Measurements from ENCODE around the gene PBRM1.
"Not testable (repeated sequence)": the region's sequence is repeated elsewhere in the genome, so short reads cannot be mapped to it uniquely, and the experiment has no call there.

The PBRM1 gene

DNA sequence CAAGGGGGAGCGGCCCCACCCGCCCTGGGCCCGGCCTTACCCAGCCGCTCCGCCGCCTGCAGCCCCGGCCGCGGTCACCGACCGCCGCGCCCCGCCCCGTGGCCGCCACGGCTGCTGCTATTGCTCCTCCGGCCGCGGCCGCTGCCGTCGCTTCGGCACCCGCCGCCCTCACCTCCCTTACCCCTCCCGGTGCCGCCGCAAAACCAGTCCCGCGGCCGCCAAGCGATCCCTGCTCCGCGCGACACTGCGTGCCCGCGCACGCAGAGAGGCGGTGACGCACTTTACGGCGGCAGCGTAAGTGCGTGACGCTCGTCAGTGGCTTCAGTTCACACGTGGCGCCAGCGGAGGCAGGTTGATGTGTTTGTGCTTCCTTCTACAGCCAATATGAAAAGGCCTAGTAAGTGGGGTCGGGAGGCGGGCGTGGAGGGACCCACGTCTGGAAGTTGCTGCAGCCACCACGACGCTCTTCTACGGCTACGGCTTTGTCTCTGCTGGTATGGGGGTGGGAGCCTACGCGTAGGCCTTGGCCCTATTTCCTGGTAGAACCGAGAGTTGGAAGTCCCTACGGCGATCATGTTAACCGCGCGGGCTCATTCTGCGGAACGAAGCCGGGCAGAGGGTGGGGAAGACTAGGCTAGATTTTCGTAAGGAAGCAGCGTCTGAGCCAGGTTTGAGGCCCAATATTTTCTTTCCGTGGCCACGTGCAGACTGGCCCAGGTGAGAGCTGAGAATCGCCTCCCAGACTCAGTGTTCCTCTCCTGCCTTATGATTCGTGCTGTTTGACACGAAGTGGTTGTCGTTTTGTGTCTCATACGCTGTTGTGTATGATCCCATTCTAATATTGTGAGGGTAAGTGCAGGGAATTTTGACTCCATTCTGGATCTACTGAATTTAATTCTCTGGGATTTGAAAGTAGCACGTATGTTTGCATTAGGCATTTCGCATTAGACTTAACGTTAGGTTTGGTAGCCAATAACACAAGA lies at the start of gene PBRM1, which contains the start of gene GNL3:
PBRM1 (minus strand) TSS at position 205 of the 983 bp plus-strand sequence.
GNL3 (plus strand) TSS at position 324 of the 983 bp plus-strand sequence; CDS start at position 385, 61 bp downstream.
- peak; percentile 94 for DNase-seq

DNA sequence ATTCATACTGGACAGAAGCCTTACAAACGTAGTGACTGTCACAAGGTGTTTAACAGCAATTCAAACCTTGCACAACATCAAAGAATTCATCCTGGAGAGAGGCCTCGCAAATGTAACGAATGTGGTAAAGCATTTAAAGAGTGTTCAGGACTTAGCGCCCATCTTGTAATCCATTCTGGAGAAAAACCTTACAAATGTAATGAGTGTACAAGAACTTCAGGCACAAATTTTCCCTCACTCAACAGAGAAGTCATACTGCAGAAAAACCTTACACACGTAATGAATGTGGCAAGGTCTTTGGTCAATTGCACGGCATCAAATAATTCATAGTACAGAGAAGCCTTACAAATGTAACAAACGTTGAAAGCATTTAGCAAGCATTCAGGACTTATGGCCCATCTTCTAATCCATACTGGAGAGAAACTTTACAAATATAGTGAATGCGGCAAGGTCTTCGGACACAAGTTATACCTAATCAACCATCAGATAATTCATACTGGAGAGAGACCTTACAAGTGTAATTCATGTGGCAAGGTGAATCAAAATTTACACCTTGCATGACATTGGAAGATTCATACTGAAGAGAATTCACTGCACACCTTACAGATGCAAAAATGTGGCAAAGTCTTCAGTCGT lies 47.7 kb upstream of the PBRM1 start:
- DNase-seq, result no peak

DNA sequence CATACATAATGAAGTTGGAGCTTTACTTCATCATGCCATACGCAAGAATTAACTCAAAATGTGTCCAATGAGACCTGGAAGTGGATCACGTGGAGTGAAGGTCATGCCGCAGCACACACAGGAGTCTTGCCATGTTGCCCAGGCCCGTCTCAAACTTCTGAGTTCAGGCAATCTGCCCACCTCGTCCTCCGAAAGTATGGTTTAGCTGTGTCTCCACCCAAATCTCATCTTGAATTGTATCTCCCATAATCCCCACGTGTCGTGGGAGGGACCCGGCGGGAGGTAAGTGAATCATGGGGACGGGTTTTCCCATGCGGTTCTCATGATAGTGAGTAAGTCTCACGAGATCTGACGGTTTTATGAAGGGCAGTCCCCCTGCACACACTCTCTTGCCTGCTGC lies 45.9 kb upstream of the PBRM1 start:
- no peak for DNase-seq

DNA sequence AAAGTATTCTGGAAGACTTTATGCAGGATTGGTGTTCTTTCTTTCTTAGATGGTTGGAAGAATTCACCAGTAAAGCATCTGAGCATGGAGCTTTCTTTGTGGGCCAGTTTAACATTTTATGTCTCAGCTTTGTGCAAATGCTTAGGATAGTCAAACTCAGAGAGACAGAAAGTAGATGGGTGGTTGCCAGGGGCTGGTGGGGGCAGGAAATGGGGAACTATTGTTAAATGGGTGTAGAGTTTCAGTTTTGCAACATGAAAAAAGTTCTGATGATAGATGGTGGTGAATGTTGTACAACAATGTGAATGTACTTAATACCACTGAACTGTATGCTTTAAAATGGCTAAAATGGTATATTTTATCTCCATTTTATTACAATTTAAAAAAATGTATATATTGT lies 45.0 kb upstream of the PBRM1 start:
- no peak for DNase-seq

DNA sequence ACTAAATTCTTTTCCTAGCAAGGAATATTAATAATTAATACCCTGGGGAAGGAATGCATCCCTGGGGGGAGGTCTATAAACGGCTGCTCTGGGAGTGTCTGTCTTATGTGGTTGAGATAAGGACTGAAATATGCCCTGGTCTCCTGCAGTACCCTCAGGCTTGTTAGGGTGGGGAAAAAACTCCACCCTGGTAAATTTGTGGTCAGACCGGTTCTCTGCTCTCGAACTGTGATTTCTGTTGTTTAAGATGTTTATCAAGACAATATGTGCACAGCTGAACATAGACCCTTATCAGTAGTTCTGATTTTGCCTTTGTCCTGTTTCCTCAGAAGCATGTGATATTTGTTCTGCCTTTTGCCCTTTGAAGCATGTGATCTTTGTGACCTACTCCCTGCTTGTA lies 43.0 kb upstream of the PBRM1 start:
- DNase-seq, result not testable (repeated sequence)

DNA sequence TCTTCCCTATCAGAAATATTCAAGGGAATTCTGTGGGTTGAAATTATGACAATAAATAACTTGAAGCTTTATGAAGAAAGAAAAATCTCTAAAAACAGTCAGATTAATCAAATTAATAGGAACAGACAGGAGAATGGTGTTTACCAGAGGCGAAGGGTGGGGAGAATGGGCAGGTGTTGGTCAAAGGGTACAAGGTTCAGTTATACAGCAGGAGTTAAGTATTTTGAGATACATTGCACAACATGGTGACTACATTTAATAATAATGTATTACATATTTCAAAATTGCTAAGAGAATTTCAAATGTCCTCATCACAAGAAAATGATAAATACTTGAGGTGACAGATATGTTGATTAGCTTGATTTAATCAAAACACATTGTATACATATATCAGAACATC lies 38.8 kb upstream of the PBRM1 start:
- no peak for DNase-seq

DNA sequence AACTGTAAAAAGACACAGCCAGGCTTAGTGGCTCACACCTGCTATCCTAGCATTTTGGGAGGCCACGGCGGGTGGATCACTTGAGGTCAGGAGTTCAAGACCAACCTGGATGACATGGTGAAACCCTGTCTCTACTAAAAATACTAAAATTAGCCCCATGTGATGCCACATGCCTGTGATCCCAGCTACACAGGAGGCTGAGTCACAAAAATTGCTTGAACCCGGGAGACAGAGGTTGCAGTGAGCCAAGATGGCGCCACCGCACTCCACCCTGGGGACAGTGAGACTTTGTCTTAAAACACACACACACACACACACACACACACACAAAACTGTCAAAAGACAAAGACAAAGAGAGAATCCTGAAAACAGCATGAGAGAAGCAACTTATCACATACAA lies 38.2 kb upstream of the PBRM1 start:
- DNase-seq, result no peak

DNA sequence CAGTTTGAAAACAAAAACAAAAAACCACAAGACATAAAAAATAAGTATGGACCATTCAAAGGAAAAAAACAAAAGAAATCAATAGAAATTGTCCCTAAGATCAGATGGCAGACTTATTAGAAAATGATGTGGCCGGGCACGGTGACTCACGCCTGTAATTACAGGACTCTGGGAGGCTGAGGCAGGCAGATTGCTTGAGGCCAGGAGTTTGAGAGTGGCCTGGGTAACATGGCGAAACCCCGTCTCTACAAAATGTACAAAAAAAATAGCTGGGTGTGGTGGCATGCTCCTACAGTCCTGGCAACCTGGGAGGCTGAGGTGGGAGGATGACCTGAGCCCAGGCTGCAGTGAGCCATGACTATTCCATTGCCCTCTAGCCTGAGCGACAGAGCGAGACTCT lies 36.8 kb upstream of the PBRM1 start:
- peak; percentile 10 for DNase-seq

DNA sequence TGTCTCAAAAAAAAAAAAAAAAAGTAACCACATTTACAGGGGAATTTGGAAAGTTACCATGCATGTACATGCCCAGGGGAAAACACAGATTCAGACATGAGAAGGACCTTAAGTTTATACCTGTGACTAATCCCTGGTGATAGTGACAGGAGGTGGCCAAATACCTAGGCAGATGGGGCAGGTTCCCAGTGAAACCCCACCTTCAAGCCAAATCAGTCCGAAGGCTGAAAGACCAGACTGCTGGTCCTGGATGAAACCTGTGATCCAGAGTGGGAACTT lies 36.0 kb upstream of the PBRM1 start:
- DNase-seq, result no peak

DNA sequence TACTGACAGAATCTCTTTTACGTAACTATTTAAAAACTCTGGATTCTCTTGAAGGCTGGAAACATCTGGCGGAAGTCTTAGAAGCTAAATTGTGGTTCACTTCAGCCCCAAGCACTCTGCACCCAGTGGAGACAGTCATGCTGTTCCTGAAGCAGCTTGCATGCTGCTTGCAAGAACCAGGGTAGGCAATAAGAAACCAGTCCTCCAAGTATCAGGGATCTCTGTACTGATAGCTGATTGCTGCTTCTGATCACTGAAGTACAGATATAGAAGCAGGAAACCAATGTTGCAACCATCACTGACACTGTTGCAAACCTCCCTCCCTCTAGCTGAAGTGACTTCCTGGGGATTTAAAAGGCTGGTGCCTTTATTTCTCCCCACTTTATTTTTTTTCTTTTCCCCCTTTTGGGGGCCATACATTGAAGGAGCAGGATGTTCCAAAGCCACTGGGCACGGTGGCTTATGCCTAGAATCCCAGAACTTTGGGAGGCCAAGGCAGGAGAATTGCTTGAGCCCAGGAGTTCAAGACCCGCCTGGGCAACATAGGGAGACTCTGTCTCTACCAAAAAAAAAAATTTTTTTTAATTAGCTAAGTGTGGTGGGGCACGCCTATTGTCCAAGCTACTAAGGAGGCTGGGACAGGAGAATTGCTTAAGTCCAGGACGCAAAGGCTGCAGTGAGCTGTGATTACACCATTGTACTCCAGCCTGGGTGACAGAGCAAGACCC lies 35.5 kb upstream of the PBRM1 start:
- no peak for DNase-seq

DNA sequence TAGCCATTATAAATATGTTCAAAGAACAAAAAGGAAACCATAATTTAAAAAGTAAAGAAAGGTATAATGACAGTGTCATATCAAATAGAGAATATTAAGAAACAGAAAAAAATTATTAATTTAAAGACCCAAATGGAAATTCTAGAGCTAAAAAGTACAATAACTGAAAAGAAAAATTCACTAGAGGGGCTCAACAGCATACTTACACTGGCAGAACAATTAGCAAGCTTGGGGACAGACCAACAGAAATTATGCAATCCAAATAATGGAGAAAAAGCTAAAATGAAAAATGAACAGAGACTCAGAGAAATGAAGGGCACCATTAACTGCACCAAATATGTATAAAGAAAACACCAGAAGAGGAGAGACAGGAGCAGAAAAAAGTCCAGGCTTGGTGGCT lies 33.9 kb upstream of the PBRM1 start:
- DNase-seq, result no peak

DNA sequence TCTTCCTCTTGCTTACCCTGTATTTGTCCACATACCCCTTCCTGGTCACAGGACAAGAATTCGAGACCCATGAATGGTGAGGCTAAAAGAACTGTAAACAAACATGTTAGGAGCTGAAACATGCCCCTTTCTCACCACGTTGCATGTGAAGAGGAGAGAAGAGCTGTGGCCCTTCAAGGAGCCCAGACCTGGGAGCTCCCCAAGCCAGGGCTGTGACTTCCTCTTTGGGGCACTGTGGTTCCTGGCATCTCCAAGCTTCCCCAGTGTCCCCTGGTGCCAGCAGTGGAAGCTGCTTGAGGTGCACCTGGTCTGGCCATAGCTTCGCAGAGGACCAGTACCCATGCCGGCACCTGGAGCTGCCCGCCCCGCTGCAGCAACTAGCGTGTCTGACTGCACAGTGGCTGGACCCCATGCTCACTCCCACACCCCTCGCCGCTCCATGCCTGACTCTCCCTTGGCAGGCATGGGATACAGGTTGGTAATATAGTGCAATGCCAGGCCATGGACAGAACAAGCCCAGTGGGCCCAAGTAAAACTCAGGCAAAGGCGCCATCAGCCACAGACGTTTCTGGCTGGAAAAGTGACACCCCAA lies 30.1 kb upstream of the PBRM1 start:
- no peak for DNase-seq

DNA sequence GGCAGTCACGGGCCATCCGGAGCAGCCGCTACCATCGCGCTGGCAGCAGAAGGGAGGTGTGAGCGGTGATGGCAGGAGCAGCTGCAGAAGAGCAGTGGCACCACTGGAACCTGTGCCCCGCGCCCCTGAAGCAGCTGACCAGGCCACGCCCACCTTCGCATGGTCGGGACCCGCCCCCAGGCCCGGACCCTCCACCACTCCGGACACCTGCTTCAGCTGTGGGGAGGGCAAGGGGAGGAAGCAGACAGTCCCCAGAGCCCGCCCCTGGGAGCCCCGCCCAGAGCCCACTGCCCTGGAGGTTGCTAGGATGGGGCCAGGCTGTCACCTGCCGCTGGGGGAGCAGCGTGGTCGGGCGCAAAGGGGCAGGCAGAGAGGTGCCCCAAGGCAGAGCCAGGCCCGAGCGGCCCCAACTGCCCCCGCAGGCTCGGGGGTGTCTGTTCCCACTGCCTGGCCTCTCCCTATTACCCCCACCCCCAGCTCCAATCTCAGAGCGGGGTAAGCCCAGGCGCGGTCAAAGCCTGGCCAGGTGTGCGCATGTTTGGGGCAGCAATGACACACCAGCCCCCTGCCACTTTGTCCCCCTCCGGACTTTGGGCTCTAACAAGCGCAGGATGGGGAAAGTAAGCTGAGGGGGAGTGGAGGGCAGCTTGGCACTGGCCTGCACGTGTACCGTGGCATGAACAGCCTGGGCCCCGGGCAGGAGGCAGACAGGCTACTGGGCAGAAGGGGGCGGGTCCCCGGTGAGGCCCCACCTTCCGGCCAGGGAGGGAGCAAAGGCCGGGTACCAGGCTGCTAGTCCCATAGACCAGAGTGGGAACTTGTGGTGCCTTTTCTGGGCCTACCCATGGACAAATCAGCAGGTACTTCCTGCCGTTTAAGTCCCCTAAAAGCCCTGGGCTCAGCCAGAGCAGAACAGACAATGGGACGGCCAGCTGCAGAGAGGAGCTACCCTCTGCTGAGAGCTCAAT lies 28.9 kb upstream of the PBRM1 start:
- DNase-seq, result no peak

DNA sequence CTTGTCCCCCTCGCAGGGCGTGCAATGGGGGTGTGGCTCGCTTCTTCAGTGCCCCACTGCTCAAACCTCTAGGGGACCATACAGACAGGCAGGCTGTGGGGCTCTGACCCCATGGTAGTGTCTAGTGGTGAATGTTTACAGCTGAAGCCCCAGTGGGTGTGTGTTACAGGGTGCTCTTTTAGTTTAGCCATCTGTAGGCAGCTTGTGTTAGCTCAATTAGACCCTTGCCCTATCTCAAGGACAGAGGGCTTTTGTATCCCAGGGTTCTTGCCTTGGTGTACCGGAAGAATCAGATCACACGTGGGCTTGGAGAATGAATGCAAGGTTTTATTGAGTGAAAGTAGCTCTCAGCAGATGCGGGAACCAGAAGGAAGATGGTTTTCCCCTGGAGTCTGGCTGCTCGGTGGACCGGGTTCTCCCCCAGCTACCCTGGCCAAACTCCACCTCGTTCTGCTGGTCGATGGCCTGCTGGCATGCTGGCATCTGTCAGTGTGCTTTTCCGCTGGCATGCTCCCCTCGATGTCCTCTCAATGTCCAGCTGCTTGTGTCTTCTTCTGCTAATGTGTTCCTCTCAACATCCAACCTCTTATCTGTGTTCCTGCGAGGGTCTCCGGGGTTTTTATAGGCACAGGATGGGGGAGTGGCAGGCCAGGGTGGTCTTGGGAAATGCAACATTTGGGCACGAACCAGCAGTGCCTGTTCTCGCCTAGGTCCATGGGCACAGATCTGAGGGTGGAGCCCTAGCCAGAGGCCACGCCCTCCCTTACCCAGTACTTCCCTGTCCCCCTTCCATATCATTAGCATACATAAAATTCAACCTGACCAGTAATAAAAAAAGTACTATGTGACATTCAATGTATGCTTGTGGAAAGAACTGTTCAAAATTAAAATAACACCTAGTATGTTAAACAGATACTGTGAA lies 26.8 kb upstream of the PBRM1 start:
- DNase-seq, result no peak

DNA sequence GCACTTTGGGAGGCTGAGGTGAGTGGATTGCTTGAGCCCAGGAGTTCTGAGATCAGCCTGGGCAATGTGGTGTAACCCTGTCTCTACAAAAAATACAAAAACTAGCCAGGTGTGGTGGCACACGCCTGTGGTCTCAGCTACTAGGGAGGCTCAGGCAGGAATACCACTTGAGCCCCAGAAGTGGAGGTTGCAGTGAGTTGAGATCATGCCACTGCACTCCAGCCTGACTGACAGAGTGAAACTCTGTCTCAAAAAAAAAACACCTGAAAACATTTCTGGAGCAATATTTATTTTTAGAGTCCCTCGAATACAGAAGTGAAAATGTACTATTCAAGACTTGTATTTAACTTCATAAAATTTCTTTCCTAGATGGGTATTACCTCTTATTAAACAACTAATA lies 24.8 kb upstream of the PBRM1 start:
- DNase-seq, result no peak

DNA sequence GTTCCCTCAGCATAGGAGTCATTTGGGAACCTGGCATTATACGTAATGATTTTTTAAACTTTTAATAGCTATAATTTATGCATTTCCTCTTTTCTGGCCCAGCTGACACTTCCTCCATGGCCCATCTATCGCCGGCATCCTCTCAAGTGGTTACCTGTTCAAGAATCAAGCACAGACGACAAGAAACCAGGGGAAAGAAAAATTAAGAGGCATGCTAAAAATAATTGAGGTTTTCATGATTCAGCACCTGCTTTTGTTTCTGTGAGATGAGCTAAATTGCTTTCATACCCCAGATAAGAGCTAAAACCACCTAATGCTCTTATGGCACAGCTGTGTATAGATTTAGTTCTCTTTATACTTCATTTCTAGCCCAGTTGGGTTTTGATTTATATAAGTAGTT lies 21.9 kb upstream of the PBRM1 start:
- no peak for DNase-seq

DNA sequence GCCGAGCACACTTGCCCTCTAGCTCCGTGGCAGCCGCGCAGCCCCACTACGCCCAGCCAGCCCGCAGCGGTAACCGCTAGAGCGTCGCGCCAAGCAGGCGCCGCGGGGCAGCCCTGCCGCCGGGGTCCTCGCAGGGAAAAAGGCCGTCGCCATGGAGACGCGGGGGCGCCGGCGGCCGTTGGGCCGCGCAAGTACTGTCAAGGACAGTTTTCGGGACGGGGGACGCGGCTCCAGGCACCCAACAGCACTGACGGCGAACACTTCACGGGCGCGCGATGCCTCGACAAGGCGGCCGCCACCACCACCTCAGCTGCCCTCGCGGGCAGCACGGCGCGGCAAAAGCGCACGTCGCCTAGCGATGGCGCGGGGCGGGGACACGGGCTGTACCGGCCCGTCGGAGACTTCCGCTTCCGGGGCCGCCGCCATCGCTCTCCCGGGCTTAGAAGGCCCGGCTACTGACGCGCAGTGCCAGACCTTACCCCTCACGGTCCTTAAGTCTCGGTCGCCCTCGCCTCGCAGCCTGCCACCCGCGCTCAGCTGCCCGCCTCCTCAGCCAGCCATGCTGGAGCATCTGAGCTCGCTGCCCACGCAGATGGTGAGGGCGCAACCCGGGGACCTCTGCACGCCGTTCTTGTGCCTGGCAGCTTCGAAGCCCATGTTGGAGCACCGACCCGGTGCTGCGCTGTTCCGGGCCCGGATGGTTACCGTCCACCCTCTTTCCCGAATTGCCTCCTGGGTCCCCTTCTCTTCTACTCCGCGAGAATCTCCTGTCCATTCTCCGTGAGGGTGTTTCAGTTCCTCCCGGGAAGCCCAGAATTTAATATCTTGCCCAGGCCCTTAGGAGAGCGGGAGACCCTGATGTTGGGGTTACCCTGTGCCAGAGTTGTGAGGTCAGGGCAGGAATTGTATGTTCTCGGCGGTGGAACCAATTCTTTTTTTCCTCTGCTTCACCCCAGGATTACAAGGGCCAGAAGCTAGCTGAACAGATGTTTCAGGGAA lies 20.3 kb upstream of the PBRM1 start, which contains the start of the genes GLT8D1 and SPCS1:
GLT8D1 (minus strand) TSS at position 104 of the 999 bp plus-strand sequence. CDS start 5,331 bp downstream, outside the sequence.
SPCS1 (plus strand) TSS at position 419 of the 999 bp plus-strand sequence; CDS start at position 560, 141 bp downstream.
- DNase-seq, result peak; percentile 84

DNA sequence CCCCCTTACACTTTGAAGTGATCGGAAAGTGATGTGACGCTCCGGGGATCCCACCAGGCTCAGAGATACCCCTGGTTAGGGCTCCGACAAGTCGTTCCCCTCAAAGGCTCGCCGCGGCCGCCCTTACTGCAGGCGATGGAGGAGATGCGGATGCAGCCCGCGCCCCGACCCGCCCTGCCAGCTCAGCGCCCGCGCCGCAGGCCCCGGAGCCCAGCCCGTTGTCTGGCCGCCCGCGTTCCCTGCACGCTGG lies 19.6 kb upstream of the PBRM1 start:
- DNase-seq, result no peak

DNA sequence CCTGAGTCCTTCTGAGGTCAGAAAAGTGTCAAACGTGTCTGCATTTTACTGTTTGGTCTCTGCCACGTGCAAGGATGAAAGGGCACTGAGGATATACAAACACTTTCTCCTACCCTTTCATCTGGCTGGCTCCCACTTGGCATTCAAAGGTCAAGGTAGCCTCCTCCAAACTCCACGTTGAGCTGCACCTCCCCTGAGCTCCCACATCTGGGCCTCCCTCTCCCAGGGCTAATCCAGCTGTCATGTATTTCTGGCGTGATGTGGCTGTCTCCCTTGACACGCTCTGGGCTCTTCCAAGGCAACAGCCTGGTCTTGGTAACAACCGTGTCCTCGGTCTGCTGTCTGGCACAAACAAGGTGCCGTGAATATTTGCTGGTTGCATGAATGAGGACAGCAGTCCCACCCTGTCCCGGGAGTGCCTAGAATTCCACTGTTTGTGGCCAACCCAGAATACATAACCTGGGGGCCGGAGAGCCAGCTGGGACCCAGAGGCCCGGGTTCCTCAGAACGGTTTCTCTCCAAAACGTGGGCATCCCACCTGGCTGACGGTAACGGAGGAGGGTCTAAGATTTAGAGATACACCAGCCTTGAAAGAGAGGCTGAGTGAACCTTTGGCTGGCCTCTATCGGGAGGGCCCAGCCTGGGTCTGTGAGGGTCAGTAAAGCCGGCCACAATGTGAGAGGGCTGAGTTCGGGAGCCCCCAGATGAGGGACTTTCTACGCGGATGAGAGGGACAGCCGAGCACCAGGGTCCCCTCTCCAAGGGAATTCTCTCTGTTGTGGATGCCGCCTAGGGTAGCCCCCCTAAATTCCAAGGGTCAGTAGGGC lies 19.1 kb upstream of the PBRM1 start:
- peak; percentile 27 for DNase-seq

Data from EL (cell line).